ENCODE data around the gene SYCE1. TPM values are rescaled to one million over a fixed set of nuclear protein-coding genes. Genes with fewer than 3 reads are reported as not detected.
"Not testable (repeated sequence)": the region's sequence is repeated elsewhere in the genome, so short reads cannot be mapped to it uniquely, and the experiment has no call there.

Gene SYCE1
- total RNA-seq (2014; rRNA removed; shearing (Covaris generic)), result not detected in 2 replicates

DNA sequence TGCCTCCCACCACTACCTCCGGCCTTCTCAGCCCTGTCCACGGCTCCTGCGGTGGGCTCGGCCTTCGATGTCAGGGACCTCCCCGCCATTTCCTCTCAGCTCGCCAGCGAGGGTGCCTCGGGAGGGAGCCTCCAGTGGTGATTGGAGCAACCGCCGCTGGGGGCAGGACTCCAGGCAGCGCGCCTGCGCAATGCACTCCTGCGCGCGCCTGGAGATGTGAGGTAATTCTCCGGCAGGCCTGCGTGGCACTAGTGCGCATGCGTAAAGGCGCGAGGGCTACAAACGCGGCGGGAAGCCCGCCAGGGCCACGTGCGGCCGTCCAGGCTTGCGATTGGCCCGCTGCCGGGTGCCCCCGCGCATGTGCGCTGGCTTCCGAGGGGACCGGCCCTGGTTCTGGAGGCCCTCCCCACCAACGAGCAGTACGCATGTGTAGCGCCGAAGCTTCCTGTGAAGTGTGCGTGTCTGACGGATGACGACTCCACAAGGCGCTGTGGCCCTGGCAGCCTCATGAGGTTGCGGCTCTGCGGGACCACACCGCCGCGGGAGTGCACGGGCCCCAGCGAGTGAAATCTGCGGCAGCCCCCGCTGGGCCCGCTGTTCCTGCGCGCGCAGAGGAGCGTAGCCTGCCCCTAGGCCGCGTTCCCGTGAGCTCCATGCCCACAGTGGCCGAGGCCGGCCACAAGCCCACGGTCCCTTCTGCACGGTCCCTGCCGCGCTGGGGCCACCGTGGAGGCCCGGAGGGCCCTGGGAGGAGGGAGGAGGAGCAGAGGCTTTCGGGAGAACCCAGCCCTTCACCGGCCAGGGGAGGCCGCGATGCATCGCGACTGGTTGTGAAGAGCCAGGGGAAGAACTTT is at the start of gene SYCE1:
Gene SYCE1 (minus strand): TSS at position 143 of the 854 bp plus-strand sequence. CDS start 54 bp downstream, at position 89.
- peak; percentile 49 for DNase-seq
- Histone ChIP-seq H3K36me3 (replicated peaks; ENCODE audit: control insufficient read depth, insufficient read depth, low read length) (no peaks in the 10 kb centered on the region), H3K4me3 (ENCODE audit: insufficient read depth, low read depth, low read length) (no peak within 1 kb of the TSS), H3K27me3 (ENCODE audit: control insufficient read depth, insufficient read depth, low read length) (no peaks in the 10 kb centered on the region; the same call in 1 of the 2 replicates)

- no peak overlapping the region for H3K4me3 ChIP-seq (ENCODE audit: insufficient read depth, low read depth, low read length)
- DNase-seq, result no peak
- no peaks in the 10 kb centered on the region for H3K36me3 ChIP-seq (replicated peaks; ENCODE audit: control insufficient read depth, insufficient read depth, low read length)
- H3K27me3 ChIP-seq (ENCODE audit: control insufficient read depth, insufficient read depth, low read length), result no peaks in the 10 kb centered on the region
Observed at GRCh38 chr10:133614830-133615580, 49.6 kb upstream of the SYCE1 start.

- no peaks in the 10 kb centered on the region for H3K36me3 ChIP-seq (replicated peaks; ENCODE audit: control insufficient read depth, insufficient read depth, low read length)
- DNase-seq, result no peak
Observed at GRCh38 chr10:133613699-133614098, 48.3 kb upstream of the SYCE1 start.

GRCh38 chr10:133611079-133611478 is 45.7 kb upstream of the SYCE1 start:
- Histone ChIP-seq H3K36me3 (replicated peaks; ENCODE audit: control insufficient read depth, insufficient read depth, low read length) (no peaks in the 10 kb centered on the region), H3K4me3 (ENCODE audit: insufficient read depth, low read depth, low read length) (no peak overlapping the region), H3K27me3 (ENCODE audit: control insufficient read depth, insufficient read depth, low read length) (no peaks in the 10 kb centered on the region)
- no peak for DNase-seq

More at GRCh38 chr10:133613699-133614098, 48.3 kb upstream of the SYCE1 start:
- no peaks in the 10 kb centered on the region for H3K27me3 ChIP-seq (ENCODE audit: control insufficient read depth, insufficient read depth, low read length)
- H3K4me3 ChIP-seq (ENCODE audit: insufficient read depth, low read depth, low read length), result no peak overlapping the region

GRCh38 chr10:133608855-133609254 is 43.5 kb upstream of the SYCE1 start:
- Histone ChIP-seq H3K27me3 (ENCODE audit: control insufficient read depth, insufficient read depth, low read length) (no peaks in the 10 kb centered on the region), H3K36me3 (replicated peaks; ENCODE audit: control insufficient read depth, insufficient read depth, low read length) (no peaks in the 10 kb centered on the region), H3K4me3 (ENCODE audit: insufficient read depth, low read depth, low read length) (no peak overlapping the region)
- no peak for DNase-seq

DNA sequence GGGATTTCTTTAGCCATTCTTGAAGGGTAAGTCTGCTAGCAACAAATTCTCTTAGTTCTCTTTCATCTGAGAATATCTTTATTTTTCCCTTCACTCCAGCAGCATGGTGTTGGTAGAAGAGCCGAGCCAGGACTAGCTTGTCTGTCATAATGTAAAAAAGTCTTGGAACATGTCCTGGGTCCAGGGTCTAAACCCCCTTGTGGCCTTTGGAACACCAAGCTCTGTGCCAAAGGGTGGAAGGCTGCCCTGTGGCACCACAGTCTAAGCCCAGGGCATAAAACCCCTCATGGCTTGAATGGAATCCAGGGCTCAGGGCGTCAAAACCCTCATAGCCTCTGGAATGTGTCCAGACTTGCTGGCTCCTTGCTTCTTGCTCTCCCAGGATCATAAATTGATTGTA is 38.1 kb upstream of the SYCE1 start:
- H3K27me3 ChIP-seq (ENCODE audit: control insufficient read depth, insufficient read depth, low read length); H3K36me3 ChIP-seq (replicated peaks; ENCODE audit: control insufficient read depth, insufficient read depth, low read length); DNase-seq; H3K4me3 ChIP-seq (ENCODE audit: insufficient read depth, low read depth, low read length): not testable (repeated sequence)

DNA sequence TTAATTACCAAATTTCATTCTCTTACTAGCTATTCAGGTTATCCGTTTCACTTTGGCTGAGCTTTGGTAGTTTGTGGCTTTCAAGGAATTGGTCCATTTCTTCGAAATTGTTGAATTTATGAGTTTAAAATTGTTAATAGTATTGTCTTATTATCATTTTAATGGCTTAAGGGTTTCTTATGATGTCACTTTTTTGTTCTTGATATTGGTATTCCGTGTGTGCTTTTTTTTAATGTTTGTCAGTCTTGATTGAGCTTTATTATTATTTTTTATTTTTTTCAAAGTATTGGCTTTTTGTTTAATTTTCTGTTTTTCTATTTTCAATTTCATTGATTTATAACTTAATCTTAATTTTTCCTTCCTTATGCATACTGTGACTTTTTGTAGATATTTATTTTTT is 35.3 kb upstream of the SYCE1 start:
- Histone ChIP-seq H3K36me3 (replicated peaks; ENCODE audit: control insufficient read depth, insufficient read depth, low read length) (no peaks in the 10 kb centered on the region), H3K27me3 (ENCODE audit: control insufficient read depth, insufficient read depth, low read length) (no peaks in the 10 kb centered on the region), H3K4me3 (ENCODE audit: insufficient read depth, low read depth, low read length) (no peak overlapping the region)

DNA sequence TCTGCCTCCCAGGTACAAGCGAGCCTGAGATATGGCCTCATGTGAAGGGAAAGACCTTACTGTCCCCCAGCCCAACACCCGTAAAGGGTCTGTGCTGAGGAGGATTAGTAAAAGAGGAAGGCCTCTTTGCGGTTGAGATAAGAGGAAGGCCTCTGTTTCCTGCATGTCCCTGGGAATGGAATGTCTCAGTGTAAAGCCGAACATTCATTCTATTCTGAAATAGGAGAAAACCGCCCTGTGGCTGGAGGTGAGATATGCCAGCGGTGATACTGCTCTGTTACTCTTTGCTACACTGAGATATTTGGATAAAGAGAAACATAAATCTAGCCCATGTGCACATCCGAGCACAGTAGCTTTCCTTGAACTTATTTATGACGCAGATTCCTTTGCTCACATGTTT is 34.5 kb upstream of the SYCE1 start:
- not testable (repeated sequence) for H3K36me3 ChIP-seq (replicated peaks; ENCODE audit: control insufficient read depth, insufficient read depth, low read length); DNase-seq; H3K27me3 ChIP-seq (ENCODE audit: control insufficient read depth, insufficient read depth, low read length); H3K4me3 ChIP-seq (ENCODE audit: insufficient read depth, low read depth, low read length)

More for the DNA sequence above, 35.3 kb upstream of the SYCE1 start:
- DNase-seq, result no peak

DNA sequence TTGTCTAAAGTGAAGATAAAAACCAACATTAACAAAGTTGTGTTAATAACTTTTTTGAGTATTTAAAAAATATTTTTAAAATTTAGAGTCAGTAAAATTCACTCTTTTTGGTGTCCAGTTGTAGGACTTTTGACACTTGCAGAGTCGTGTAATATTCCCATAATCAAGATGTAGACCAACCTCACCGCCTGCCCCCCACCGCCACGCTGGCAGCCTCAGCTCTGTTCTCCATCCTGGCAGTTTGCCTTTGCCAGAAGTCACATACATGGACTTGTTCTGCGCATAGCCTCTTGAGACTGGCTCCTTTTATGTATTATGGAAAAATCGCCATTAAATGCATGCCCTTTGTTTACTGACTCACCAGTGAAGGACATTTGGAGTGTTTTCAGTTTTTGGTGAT is 27.3 kb upstream of the SYCE1 start:
- no peak overlapping the region for H3K4me3 ChIP-seq (ENCODE audit: insufficient read depth, low read depth, low read length)
- no peaks in the 10 kb centered on the region for H3K27me3 ChIP-seq (ENCODE audit: control insufficient read depth, insufficient read depth, low read length)
- no peak for DNase-seq
- no peaks in the 10 kb centered on the region for H3K36me3 ChIP-seq (replicated peaks; ENCODE audit: control insufficient read depth, insufficient read depth, low read length)

GRCh38 chr10:133590970-133591359 is 25.6 kb upstream of the SYCE1 start:
- Histone ChIP-seq H3K27me3 (ENCODE audit: control insufficient read depth, insufficient read depth, low read length) (no peaks in the 10 kb centered on the region), H3K4me3 (ENCODE audit: insufficient read depth, low read depth, low read length) (no peak overlapping the region)
- no peak for DNase-seq

GRCh38 chr10:133590226-133590969 is 25.0 kb upstream of the SYCE1 start:
- H3K36me3 ChIP-seq (replicated peaks; ENCODE audit: control insufficient read depth, insufficient read depth, low read length), result no peaks in the 10 kb centered on the region
- H3K27me3 ChIP-seq (ENCODE audit: control insufficient read depth, insufficient read depth, low read length), result no peaks in the 10 kb centered on the region
- no peak overlapping the region for H3K4me3 ChIP-seq (ENCODE audit: insufficient read depth, low read depth, low read length)
- DNase-seq, result no peak

More at GRCh38 chr10:133590970-133591359, 25.6 kb upstream of the SYCE1 start:
- H3K36me3 ChIP-seq (replicated peaks; ENCODE audit: control insufficient read depth, insufficient read depth, low read length), result no peaks in the 10 kb centered on the region

GRCh38 chr10:133577037-133577436 is 11.7 kb upstream of the SYCE1 start:
- H3K36me3 ChIP-seq (replicated peaks; ENCODE audit: control insufficient read depth, insufficient read depth, low read length); H3K27me3 ChIP-seq (ENCODE audit: control insufficient read depth, insufficient read depth, low read length); H3K4me3 ChIP-seq (ENCODE audit: insufficient read depth, low read depth, low read length); DNase-seq: not testable (repeated sequence)

DNA sequence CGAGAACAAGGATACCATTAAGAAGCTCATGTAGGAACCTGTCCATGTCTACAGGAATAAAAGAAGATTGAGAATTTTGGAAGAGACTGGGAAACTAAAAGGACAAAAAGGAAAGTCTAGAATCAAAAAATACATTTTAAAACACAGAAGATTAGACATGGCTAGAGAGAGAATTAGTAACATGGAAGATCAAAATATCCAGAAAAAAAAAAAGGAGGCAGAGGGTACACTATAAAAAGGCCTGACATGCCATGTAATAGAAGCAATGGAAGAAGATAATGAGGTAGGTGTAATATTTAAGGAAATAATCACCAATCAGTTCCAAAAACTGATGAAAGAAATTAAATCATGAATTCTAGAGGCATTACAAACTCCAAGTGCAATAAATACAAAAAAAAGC is 8.1 kb upstream of the SYCE1 start:
- H3K36me3 ChIP-seq (replicated peaks; ENCODE audit: control insufficient read depth, insufficient read depth, low read length); H3K4me3 ChIP-seq (ENCODE audit: insufficient read depth, low read depth, low read length); H3K27me3 ChIP-seq (ENCODE audit: control insufficient read depth, insufficient read depth, low read length); DNase-seq: not testable (repeated sequence)

DNA sequence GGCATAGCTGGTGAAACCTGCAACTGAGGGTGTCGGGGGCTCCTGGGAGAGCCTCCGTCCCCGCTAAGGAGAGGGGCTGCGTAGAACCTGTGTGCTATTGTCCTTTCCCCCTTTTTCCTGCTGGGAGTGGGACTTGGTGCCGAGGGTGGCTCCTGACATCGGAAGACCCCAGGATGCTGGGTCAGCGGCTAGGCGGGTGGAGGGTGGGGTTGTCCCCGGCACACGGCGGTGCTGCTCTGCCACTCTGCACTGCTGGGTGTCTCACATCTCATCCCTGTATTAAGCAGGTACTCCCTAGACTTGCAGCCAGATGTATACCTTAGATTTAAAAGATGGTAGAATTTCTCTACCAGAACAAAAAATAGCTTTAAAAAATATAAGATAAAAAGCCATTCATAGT is 6.7 kb upstream of the SYCE1 start:
- not testable (repeated sequence) for H3K4me3 ChIP-seq (ENCODE audit: insufficient read depth, low read depth, low read length); H3K27me3 ChIP-seq (ENCODE audit: control insufficient read depth, insufficient read depth, low read length); H3K36me3 ChIP-seq (replicated peaks; ENCODE audit: control insufficient read depth, insufficient read depth, low read length); DNase-seq

All from H7 (cell line).